ENCODE results near the gene PRR12.

- TF ChIP-seq CTCF (IDR thresholded peaks at IDR 0.05; ENCODE audit: low read length), result no peak
- TF ChIP-seq EZH2 (IDR thresholded peaks at IDR 0.05; ENCODE audit: borderline replicate concordance, low read length), result no peak
Measured at GRCh38 chr19:49652551-49653465, 61.8 kb downstream of the PRR12 start.
